ENCODE results near the gene STK16.

STK16 gene

GRCh38 chr2:219271021-219271420 lies 25.7 kb downstream of the STK16 start:
- POLR2A ChIA-PET, result no interaction called here

GRCh38 chr2:219272356-219272755 lies 27.1 kb downstream of the STK16 start:
- POLR2A ChIA-PET, result no interaction called here
- CTCF ChIA-PET, result interaction anchor here (21.6 kb wide), 1 partner anchor 22 kb away, joined by 691 read pairs; no protein-coding TSS in a partner anchor
- H3K4me3 ChIP-seq (ENCODE audit: low read depth, low read length), result no peak overlapping the region
- no peak for TF ChIP-seq CTCF (IDR thresholded peaks at IDR 0.05; ENCODE audit: insufficient read depth, low read length, missing control alignments)
- DNase-seq (ENCODE audit: low read depth, low spot score), result no peak

More at GRCh38 chr2:219271021-219271420, 25.7 kb downstream of the STK16 start:
- CTCF ChIA-PET, result interaction anchor here (0.8 to 21.6 kb wide), 3 partner anchors 9 to 23 kb away, joined by 4 to 691 read pairs (median 7); no protein-coding TSS in a partner anchor
- no peak overlapping the region for H3K4me3 ChIP-seq (ENCODE audit: low read depth, low read length)
- no peak for TF ChIP-seq CTCF (IDR thresholded peaks at IDR 0.05; ENCODE audit: insufficient read depth, low read length, missing control alignments)
- no peak for DNase-seq (ENCODE audit: low read depth, low spot score)

GRCh38 chr2:219272995-219273394 lies 27.7 kb downstream of the STK16 start:
- ChIA-PET POLR2A (no interaction called here), CTCF (interaction anchor here (2.2 to 21.6 kb wide), 3 partner anchors 11 to 23 kb away, joined by 9 to 691 read pairs (median 67); partner anchors contain the start of gene TUBA4B)
- no peak for TF ChIP-seq CTCF (IDR thresholded peaks at IDR 0.05; ENCODE audit: insufficient read depth, low read length, missing control alignments)
- DNase-seq (ENCODE audit: low read depth, low spot score), result no peak
- H3K4me3 ChIP-seq (ENCODE audit: low read depth, low read length), result no peak overlapping the region

- no peak overlapping the region for H3K4me3 ChIP-seq (ENCODE audit: low read depth, low read length)
- POLR2A ChIA-PET, result interaction anchor here (0.7 to 1.3 kb wide), 5 partner anchors 21 to 203 kb away, joined by 3 to 5 read pairs (median 4); partner anchors contain the start of genes GLB1L, STK16, TUBA4B and ZFAND2B
- no peak for TF ChIP-seq CTCF (IDR thresholded peaks at IDR 0.05; ENCODE audit: insufficient read depth, low read length, missing control alignments)
- DNase-seq (ENCODE audit: low read depth, low spot score), result no peak
- CTCF ChIA-PET, result interaction anchor here (1.1 to 21.6 kb wide), 11 partner anchors 8 to 129 kb away, joined by 3 to 691 read pairs (median 5); partner anchors contain the start of genes TUBA4A and TUBA4B
These were observed 28.7 kb downstream of the STK16 start for GRCh38 chr2:219273937-219274336.

GRCh38 chr2:219274361-219274921 lies 29.2 kb downstream of the STK16 start:
- peak overlapping the region; percentile 9; the same call in 1 of the 2 replicates for H3K4me3 ChIP-seq (ENCODE audit: low read depth, low read length)
- ChIA-PET POLR2A (interaction anchor here (0.7 to 1.3 kb wide), 5 partner anchors 22 to 203 kb away, joined by 3 to 5 read pairs (median 4); partner anchors contain the start of genes GLB1L, STK16, TUBA4B and ZFAND2B), CTCF (interaction anchor here (1.1 to 21.6 kb wide), 12 partner anchors 9 to 128 kb away, joined by 3 to 691 read pairs (median 5); partner anchors contain the start of genes TUBA4A and TUBA4B)
- peak; percentile 60 for DNase-seq (ENCODE audit: low read depth, low spot score)
- TF ChIP-seq CTCF (IDR thresholded peaks at IDR 0.05; ENCODE audit: insufficient read depth, low read length, missing control alignments), result no peak
